ENCODE data around the gene LRRC4.

LRRC4 gene, protein sequence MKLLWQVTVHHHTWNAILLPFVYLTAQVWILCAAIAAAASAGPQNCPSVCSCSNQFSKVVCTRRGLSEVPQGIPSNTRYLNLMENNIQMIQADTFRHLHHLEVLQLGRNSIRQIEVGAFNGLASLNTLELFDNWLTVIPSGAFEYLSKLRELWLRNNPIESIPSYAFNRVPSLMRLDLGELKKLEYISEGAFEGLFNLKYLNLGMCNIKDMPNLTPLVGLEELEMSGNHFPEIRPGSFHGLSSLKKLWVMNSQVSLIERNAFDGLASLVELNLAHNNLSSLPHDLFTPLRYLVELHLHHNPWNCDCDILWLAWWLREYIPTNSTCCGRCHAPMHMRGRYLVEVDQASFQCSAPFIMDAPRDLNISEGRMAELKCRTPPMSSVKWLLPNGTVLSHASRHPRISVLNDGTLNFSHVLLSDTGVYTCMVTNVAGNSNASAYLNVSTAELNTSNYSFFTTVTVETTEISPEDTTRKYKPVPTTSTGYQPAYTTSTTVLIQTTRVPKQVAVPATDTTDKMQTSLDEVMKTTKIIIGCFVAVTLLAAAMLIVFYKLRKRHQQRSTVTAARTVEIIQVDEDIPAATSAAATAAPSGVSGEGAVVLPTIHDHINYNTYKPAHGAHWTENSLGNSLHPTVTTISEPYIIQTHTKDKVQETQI

GRCh38 chr7:128030654-128031611 lies at the start of gene LRRC4:
Gene LRRC4 (minus strand): TSS chr7:128031437. CDS start chr7:128030640, 797 bp downstream.
- peak in 1 of 2 experiments; percentile 12 for DNase-seq

DNA sequence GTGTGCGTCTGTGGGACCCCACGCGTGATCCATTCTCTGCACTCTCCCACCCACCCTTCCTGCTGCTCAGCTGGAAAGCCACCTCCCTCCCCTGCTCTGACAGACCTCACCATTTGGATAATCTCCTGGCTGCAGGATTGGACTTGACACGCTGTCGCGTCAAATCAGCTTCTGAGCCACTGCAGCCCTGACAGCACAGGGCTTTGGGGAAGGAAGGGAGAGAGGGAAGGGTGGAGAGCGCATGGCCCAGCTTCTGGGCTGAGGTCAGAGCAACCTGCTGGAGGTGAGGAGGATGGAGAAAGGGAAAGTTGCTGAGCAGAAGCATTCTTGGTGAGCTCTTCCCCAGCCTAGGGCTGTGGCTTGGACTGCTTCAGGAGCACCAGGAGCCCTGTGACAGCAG lies 48.9 kb upstream of the LRRC4 start:
- DNase-seq = no peak

- DNase-seq = no peak
These were observed 47.1 kb upstream of the LRRC4 start for GRCh38 chr7:128078309-128078708.

DNA sequence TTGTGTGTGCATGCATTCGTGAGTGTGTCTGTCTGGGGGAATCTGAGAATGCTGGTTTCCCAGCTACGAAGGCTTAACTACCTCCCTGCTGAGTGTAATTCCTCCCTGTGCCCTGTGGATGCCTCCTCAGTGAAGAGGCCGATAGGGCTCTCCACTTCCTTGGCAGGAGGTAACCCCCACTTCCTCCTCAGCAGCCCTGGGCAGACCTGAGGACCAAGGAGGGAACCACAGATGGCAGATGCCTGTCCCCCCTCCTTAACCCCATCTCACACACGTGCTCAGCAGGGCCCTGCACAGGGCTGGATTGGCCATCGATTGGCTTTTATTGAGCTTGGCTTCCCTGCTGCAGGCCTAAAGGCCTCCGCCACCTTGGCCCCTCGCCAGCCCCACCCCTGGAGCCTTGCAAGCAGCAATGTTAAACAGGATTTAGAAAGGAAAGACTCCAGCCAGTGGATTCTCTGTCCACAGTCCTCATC lies 45.6 kb upstream of the LRRC4 start:
- DNase-seq = no peak

GRCh38 chr7:128076196-128076795 lies 45.1 kb upstream of the LRRC4 start:
- no peak for DNase-seq

GRCh38 chr7:128075242-128076095 lies 44.2 kb upstream of the LRRC4 start:
- no peak for DNase-seq

GRCh38 chr7:128074736-128075135 lies 43.5 kb upstream of the LRRC4 start:
- DNase-seq = no peak

DNA sequence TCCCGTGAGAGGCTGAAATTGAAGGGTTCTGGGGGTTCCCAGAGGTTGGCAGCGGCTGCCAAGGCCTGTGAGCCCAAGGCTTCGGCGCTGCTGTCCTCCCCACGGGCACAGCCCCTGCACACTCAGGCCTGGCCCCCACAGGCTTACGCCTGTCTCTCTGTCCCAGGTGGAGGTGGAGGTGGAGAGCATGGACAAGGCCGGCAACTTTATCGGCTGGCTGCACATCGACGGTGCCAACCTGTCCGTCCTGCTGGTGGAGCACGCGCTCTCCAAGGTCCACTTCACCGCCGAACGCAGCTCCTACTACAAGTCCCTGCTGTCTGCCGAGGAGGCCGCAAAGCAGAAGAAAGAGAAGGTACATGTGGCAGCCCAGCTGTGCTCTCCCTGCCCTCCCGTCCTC lies 43.1 kb upstream of the LRRC4 start:
- no peak for DNase-seq

GRCh38 chr7:128073671-128074310 lies 42.6 kb upstream of the LRRC4 start:
- no peak for DNase-seq

GRCh38 chr7:128071801-128072200 lies 40.6 kb upstream of the LRRC4 start:
- no peak for DNase-seq

DNA sequence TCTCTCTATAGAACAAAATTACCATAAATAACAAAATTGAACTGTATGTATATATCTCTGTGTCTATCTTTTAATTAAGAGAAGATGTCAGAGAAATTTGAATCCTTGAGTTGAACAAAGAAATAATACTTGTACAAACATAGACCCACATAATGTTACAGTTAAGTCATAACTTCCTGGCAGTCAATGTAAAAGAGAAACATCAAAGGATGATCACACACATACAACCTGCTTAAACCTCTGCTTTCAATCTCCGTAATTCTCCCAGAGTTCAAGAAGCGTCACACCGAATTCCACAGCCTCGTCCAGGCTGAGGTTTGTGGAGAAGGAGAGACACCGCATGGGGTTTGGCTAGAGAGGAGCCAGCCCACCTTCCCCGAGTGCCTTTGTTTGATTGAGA lies 40.1 kb upstream of the LRRC4 start:
- DNase-seq = no peak

- DNase-seq = peak in 1 of 2 experiments; percentile 1
These were observed 38.4 kb upstream of the LRRC4 start for GRCh38 chr7:128069373-128070364.

DNA sequence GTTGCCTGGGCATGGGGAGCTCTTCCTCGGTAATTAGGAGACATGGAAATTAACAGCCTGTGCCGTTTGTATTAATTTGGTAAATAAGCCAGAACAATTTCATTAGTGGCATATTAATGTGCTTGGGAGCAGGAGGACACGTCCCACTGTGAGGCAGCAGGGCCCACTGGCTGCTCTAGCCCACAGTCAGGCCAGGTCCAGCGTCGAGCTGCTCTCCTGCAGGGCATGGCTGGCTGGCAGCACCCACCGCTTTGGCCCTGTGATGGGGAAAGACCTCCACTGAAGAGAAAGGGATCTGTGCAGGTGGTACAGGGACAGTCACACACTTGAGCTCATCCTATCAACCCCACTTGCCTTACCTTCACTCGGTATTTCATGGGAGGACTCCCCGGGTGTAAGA lies 37.5 kb upstream of the LRRC4 start:
- no peak for DNase-seq

GRCh38 chr7:128067983-128068382 lies 36.7 kb upstream of the LRRC4 start:
- no peak for DNase-seq

DNA sequence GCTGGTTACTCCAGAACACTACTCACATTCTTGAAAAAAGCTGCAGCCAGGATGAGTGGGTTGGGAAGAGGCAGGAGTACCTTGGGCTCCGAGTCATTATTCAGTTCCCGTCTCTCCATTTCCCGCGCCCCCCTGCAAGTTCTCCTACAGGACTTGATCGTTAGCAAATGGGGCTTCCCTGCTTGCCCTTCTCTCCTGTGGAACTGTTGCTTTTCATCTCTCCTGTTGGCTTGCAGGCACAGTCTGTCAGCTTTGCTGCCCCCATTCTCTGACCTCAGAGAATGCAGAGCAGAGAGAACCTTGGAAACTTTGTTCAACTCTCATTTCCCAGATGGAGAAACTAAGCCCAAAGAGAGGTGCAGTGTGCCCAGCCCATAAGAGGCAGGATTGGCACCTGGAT lies 35.6 kb upstream of the LRRC4 start:
- DNase-seq = no peak

- DNase-seq = no peak
These were observed 35.2 kb upstream of the LRRC4 start for GRCh38 chr7:128066395-128066794.

- no peak for DNase-seq
These were observed 34.6 kb upstream of the LRRC4 start for GRCh38 chr7:128065872-128066271.

- DNase-seq = no peak
These were observed 31.9 kb upstream of the LRRC4 start for GRCh38 chr7:128063088-128063487.

DNA sequence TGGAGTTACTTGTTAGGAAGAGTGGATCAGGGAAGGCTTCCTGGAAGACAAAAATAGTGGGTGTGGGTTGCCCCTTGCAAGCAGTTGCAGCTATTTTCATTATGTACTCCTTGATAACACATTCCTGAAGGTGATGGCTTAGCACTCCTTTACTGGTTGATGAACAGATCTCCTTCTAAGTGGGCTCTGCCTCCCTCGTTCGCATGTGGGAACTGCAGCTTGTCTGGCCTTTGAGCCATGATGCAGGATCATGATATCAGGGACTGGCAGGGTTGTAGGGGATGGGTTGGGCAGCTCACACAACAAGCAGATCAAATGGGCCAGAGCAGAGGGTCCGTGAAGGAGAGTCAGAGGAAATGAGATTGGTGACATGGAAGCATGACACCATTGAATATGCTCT lies 28.8 kb upstream of the LRRC4 start:
- DNase-seq = no peak

All from AML-193 (cell line).